Caki2 (cell line): ENCODE data around the gene NBPF26. TPM values are rescaled to one million over a fixed set of nuclear protein-coding genes. Genes with fewer than 3 reads are reported as not detected.
"Not testable (repeated sequence)": the region's sequence is repeated elsewhere in the genome, so short reads cannot be mapped to it uniquely, and the experiment has no call there.

Experiments
- DNase-seq: peaks from one replicate; pipeline ENCODE4 v3.0.0-alpha.2; 2015; ENCODE audit warnings: low read depth
- in situ Hi-C: cut with HindIII; loops from 2 replicates; pipeline ENCODE4 v1.10.0; 2016; ENCODE audit warnings: low sequenced_read_pairs, low pct_unique_long_range_greater_than_20kb, mixed read lengths
- total RNA-seq: library from RNA; depleted of rRNA; stranded (reverse); fragments of >200 nt; shearing (Covaris generic); gene quantifications from 2 replicates; pipeline ENCODE4 v1.2.3, GENCODE V29; 2014; ENCODE audit warnings: low replicate concordance; rRNA removed

The NBPF26 gene
- 2.5 and 7.2 TPM in 2 replicates for total RNA-seq

GRCh38 chr1:120723715-120724402, at the start of gene NBPF26:
Gene NBPF26 (plus strand): TSS chr1:120723945.
- in situ Hi-C loops = not testable (repeated sequence)
- peak; percentile 76 for DNase-seq

GRCh38 chr1:120680106-120680819, 43.5 kb upstream of the NBPF26 start:
- DNase-seq, in situ Hi-C loops: not testable (repeated sequence)

GRCh38 chr1:120680938-120681337, 42.8 kb upstream of the NBPF26 start:
- DNase-seq, in situ Hi-C loops: not testable (repeated sequence)

GRCh38 chr1:120684397-120684796, 39.3 kb upstream of the NBPF26 start:
- in situ Hi-C loops, DNase-seq: not testable (repeated sequence)

GRCh38 chr1:120685622-120686021, 38.1 kb upstream of the NBPF26 start:
- DNase-seq, in situ Hi-C loops: not testable (repeated sequence)

GRCh38 chr1:120687250-120687649, 36.5 kb upstream of the NBPF26 start:
- in situ Hi-C loops, DNase-seq: not testable (repeated sequence)

- DNase-seq, in situ Hi-C loops: not testable (repeated sequence)
These were observed 22.8 kb upstream of the NBPF26 start for GRCh38 chr1:120700807-120701562.

GRCh38 chr1:120723358-120723714, 409 bp upstream of the NBPF26 start:
- DNase-seq, in situ Hi-C loops: not testable (repeated sequence)

- in situ Hi-C loops, DNase-seq: not testable (repeated sequence)
These were observed 762 bp downstream of the NBPF26 start for GRCh38 chr1:120724507-120724906.

- DNase-seq, in situ Hi-C loops: not testable (repeated sequence)
These were observed 5.1 kb downstream of the NBPF26 start for GRCh38 chr1:120728811-120729210.

- DNase-seq, in situ Hi-C loops: not testable (repeated sequence)
These were observed 45.3 kb downstream of the NBPF26 start for GRCh38 chr1:120769090-120769489.

GRCh38 chr1:120805452-120805851, 81.7 kb downstream of the NBPF26 start:
- DNase-seq, in situ Hi-C loops: not testable (repeated sequence)

GRCh38 chr1:120811822-120812221, 88.1 kb downstream of the NBPF26 start:
- in situ Hi-C loops = not testable (repeated sequence)

GRCh38 chr1:120825051-120825450, 101.3 kb downstream of the NBPF26 start:
- DNase-seq, in situ Hi-C loops: not testable (repeated sequence)

More at GRCh38 chr1:120811822-120812221, 88.1 kb downstream of the NBPF26 start:
- peak; percentile 21 for DNase-seq

- in situ Hi-C loops, DNase-seq: not testable (repeated sequence)
These were observed 102.9 kb downstream of the NBPF26 start for GRCh38 chr1:120826623-120827022.

- in situ Hi-C loops = not testable (repeated sequence)
- DNase-seq = peak; percentile 77
These were observed 120.6 kb downstream of the NBPF26 start for GRCh38 chr1:120844186-120844944.

GRCh38 chr1:120844945-120845330, 121.2 kb downstream of the NBPF26 start:
- DNase-seq, in situ Hi-C loops: not testable (repeated sequence)
